ENCODE data around the gene TERT.

Gene TERT

DNA sequence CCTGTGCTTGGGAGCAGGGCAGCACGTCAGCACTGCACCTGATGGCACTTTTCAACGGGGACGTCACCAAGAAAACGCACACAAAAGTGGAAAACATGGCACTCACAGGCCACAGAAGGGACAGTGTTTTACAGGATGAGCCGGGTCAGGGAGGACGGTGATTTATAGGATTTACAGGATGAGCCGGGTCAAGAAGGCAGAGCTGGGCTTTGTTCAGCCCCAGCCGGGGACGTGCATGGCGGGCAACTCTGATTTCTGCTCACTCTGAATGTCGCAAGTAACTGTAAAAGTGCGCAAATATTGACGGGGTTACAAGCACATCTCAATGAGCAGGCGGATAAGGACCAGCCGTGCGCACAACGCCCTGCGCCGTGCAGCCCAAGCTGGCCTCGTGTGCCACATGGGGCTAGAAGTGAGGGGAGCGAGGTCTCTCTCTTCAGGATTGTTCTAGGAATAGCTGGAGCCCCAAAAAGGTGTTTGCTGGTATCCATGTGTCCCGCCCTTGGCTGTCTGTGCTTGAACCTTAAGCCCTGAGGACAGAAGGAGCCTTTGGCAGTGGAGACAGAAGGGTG is 53.3 kb downstream of the TERT start:
- Histone ChIP-seq H3K9me3 (ENCODE audit: insufficient read depth, low read length) (no peaks in the 10 kb centered on the region), H3F3A (ENCODE audit: insufficient read depth) (no peaks in the 10 kb centered on the region), H3K9ac (ENCODE audit: low read length) (no peak overlapping the region), H2AFZ (ENCODE audit: low read depth, low read length, severe bottlenecking) (no peak overlapping the region), H3K4me2 (ENCODE audit: low read depth, low read length, poor library complexity, severe bottlenecking) (no peak overlapping the region), H3K27me3 (ENCODE audit: low read length) (no peaks in the 10 kb centered on the region), H3K27ac (ENCODE audit: low read depth, low read length) (no peak overlapping the region), H4K20me1 (ENCODE audit: low read depth, low read length) (no peaks in the 10 kb centered on the region), H3K36me3 (ENCODE audit: low read length) (no peaks in the 10 kb centered on the region), H3K79me2 (ENCODE audit: insufficient read depth, low read length) (no peaks in the 10 kb centered on the region), H3K4me3 (ENCODE audit: insufficient read depth, low read length, poor library complexity, severe bottlenecking) (no peak overlapping the region), H3K9me2 (replicated peaks; ENCODE audit: insufficient read depth, low read length) (no peaks in the 10 kb centered on the region)
- TF ChIP-seq, protein P1, sequence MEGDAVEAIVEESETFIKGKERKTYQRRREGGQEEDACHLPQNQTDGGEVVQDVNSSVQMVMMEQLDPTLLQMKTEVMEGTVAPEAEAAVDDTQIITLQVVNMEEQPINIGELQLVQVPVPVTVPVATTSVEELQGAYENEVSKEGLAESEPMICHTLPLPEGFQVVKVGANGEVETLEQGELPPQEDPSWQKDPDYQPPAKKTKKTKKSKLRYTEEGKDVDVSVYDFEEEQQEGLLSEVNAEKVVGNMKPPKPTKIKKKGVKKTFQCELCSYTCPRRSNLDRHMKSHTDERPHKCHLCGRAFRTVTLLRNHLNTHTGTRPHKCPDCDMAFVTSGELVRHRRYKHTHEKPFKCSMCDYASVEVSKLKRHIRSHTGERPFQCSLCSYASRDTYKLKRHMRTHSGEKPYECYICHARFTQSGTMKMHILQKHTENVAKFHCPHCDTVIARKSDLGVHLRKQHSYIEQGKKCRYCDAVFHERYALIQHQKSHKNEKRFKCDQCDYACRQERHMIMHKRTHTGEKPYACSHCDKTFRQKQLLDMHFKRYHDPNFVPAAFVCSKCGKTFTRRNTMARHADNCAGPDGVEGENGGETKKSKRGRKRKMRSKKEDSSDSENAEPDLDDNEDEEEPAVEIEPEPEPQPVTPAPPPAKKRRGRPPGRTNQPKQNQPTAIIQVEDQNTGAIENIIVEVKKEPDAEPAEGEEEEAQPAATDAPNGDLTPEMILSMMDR (IDR thresholded peaks at IDR 0.05; ENCODE audit: insufficient read depth, low read length, poor library complexity, severe bottlenecking) = no peak
- TF ChIP-seq EZH2phosphoT487 (conservative IDR thresholded peaks at IDR 0.05; ENCODE audit: low read length) = no peak

DNA sequence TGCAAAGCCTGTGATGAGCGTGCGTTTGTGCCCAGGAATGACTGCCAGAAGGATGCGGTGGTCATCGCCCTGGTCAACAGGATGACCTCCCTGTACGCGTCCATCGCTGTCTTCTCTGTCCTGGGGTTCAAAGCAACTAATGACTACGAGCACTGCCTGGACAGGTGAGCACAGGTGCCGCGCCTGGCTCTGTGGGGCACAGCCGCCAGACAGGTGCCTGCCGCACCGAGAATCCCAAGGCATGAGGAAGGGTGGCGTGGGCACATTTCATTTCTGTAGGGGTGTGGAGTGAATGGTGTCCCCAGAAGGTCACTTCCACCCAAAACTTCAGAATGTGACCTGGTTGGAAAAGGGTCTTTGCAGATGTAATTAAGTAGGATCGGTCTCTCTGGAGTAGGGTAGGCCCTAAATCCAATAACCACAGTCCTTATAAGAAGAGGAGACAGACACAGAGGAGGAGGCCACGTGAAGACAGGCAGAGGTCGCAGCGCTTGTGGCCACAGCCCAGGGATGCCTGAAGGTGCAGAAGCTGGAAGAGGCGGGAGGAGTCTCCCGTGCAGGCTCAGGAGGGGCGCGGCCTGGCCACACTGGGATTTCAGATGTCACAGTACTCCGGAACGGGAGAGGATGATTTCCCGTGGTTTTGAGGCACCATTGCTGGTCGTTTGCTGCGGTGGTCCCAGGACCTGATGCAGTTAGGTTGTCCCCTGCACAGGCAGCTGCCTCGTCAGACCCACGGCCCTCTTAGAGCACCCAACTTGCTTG is 54.2 kb downstream of the TERT start:
- Histone ChIP-seq H3K9me2 (replicated peaks; ENCODE audit: insufficient read depth, low read length) (no peaks in the 10 kb centered on the region), H3K9ac (ENCODE audit: low read length) (no peak overlapping the region), H3K36me3 (ENCODE audit: low read length) (no peaks in the 10 kb centered on the region), H4K20me1 (ENCODE audit: low read depth, low read length) (no peaks in the 10 kb centered on the region), H3F3A (ENCODE audit: insufficient read depth) (no peaks in the 10 kb centered on the region), H2AFZ (ENCODE audit: low read depth, low read length, severe bottlenecking) (no peak overlapping the region), H3K4me2 (ENCODE audit: low read depth, low read length, poor library complexity, severe bottlenecking) (no peak overlapping the region), H3K4me3 (ENCODE audit: insufficient read depth, low read length, poor library complexity, severe bottlenecking) (no peak overlapping the region), H3K9me3 (ENCODE audit: insufficient read depth, low read length) (no peaks in the 10 kb centered on the region), H3K79me2 (ENCODE audit: insufficient read depth, low read length) (no peaks in the 10 kb centered on the region), H3K27me3 (ENCODE audit: low read length) (no peaks in the 10 kb centered on the region), H3K27ac (ENCODE audit: low read depth, low read length) (no peak overlapping the region)
- TF ChIP-seq EZH2phosphoT487 (conservative IDR thresholded peaks at IDR 0.05; ENCODE audit: low read length) = no peak
- TF ChIP-seq, protein P1 (IDR thresholded peaks at IDR 0.05; ENCODE audit: insufficient read depth, low read length, poor library complexity, severe bottlenecking) = no peak

DNA sequence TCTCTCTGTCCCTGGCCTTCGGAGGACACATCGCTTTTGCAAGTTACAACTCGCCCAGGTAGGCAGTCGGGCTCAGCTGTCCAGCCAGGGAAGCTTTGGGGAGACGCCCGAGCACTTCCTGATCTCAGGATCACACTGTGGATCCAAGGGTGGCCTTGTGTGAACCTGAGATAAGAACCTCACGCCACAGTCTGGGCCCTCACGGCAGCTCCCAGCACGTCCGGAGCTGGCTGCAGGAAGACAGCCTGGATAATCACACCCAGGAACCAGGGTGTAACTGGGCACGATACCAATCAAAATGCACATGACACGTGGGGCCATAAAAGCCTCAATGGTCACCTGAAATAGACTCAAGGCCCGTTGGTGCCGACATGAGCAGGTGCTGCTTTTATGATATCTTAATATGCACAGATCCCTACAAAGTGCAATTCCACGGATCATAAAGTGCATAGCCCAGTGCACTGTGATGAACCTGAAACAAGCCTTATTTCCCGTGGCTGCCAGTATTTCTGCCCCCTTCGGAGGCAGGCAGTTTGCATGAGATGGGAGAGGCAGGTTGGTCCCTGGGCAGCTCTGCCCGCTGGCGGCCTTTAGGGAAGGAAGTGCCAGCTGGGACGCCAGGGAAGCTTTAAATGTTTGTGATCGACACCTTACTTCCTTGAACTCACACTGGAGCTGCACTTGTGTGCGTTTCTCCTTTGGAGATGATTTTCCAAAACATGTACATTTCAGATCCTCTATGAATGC is 55.2 kb downstream of the TERT start:
- no peak overlapping the region for H3K4me2 ChIP-seq (ENCODE audit: low read depth, low read length, poor library complexity, severe bottlenecking)
- no peaks in the 10 kb centered on the region for H3K9me3 ChIP-seq (ENCODE audit: insufficient read depth, low read length)
- H3K27me3 ChIP-seq (ENCODE audit: low read length) = no peaks in the 10 kb centered on the region
- no peak overlapping the region for H3K27ac ChIP-seq (ENCODE audit: low read depth, low read length)
- no peaks in the 10 kb centered on the region for H3F3A ChIP-seq (ENCODE audit: insufficient read depth)
- H3K9ac ChIP-seq (ENCODE audit: low read length) = no peak overlapping the region
- H2AFZ ChIP-seq (ENCODE audit: low read depth, low read length, severe bottlenecking) = no peak overlapping the region
- H3K36me3 ChIP-seq (ENCODE audit: low read length) = no peaks in the 10 kb centered on the region
- H4K20me1 ChIP-seq (ENCODE audit: low read depth, low read length) = no peaks in the 10 kb centered on the region
- no peak for TF ChIP-seq EZH2phosphoT487 (conservative IDR thresholded peaks at IDR 0.05; ENCODE audit: low read length)
- TF ChIP-seq, protein P1 (IDR thresholded peaks at IDR 0.05; ENCODE audit: insufficient read depth, low read length, poor library complexity, severe bottlenecking) = no peak
- no peaks in the 10 kb centered on the region for H3K9me2 ChIP-seq (replicated peaks; ENCODE audit: insufficient read depth, low read length)
- H3K4me3 ChIP-seq (ENCODE audit: insufficient read depth, low read length, poor library complexity, severe bottlenecking) = no peak overlapping the region
- H3K79me2 ChIP-seq (ENCODE audit: insufficient read depth, low read length) = no peaks in the 10 kb centered on the region
